ENCODE measurements around the gene CRYBA4.

GRCh38 chr22:26574001-26574723 is 47.6 kb upstream of the CRYBA4 start:
- no peak for TF ChIP-seq POGZ (CRISPR knock-in tag; IDR thresholded peaks at IDR 0.05)
- TF ChIP-seq EEA1 (CRISPR knock-in tag; IDR thresholded peaks at IDR 0.05; ENCODE audit: borderline replicate concordance): no peak
- no peak for TF ChIP-seq ADNP (CRISPR knock-in tag; IDR thresholded peaks at IDR 0.05)
